SK-N-SH (cell line): ENCODE data around the gene ODAD3.

Experiments
- CTCF ChIP-seq: fragments of 200-600 bp; sonication (generic); IDR thresholded peaks from 2 replicates; pipeline ENCODE4 v1.6.1; 2017; ENCODE audit warnings: antibody characterized with exemption, mild to moderate bottlenecking, moderate library complexity
- EP300 ChIP-seq, 2 experiments: IDR thresholded peaks; 2 replicates each; pipeline versions ENCODE4 v1.4.0 to v1.6.1; 2012; ENCODE audit warnings: borderline replicate concordance in 1 of 2, low read depth in 1 of 2, low read length in 1 of 2
- EZH2phosphoT487 ChIP-seq: fragments of 200-600 bp; sonication (generic); IDR thresholded peaks from 2 replicates; pipeline ENCODE4 v1.6.1; 2017; ENCODE audit warnings: low read depth, mixed run types, mild to moderate bottlenecking, antibody characterized with exemption, moderate library complexity, borderline replicate concordance
- GABPA ChIP-seq: IDR thresholded peaks from 2 replicates; pipeline ENCODE4 v1.4.0; 2012; ENCODE audit warnings: low read depth, mild to moderate bottlenecking
- IRF3 ChIP-seq: fragments of 150-350 bp; IDR thresholded peaks from 2 replicates; pipeline ENCODE4 v1.6.1; 2016; ENCODE audit warnings: mild to moderate bottlenecking, low read depth, low read length
- MAX ChIP-seq: IDR thresholded peaks from 2 replicates; pipeline ENCODE4 v1.4.0; 2012; ENCODE audit warnings: low read depth
- NFIC ChIP-seq: IDR thresholded peaks from 2 replicates; pipeline ENCODE4 v1.4.0; 2012; ENCODE audit warnings: borderline replicate concordance
- PBX3 ChIP-seq: IDR thresholded peaks from 2 replicates; pipeline ENCODE4; 2012
- POLR2AphosphoS5 ChIP-seq: IDR thresholded peaks from 2 replicates; pipeline ENCODE4 v1.6.1; 2012; ENCODE audit warnings: low read depth, low read length
- REST ChIP-seq: IDR thresholded peaks from 2 replicates; pipeline ENCODE4 v1.6.1; 2012; ENCODE audit warnings: mild to moderate bottlenecking, low read depth, low read length, moderate library complexity
- SMC3 ChIP-seq: IDR thresholded peaks from 2 replicates; pipeline ENCODE4 v1.6.1; 2012; ENCODE audit warnings: low read depth, low read length, improper control_type of control experiment
- TAF1 ChIP-seq: IDR thresholded peaks from 2 replicates; pipeline ENCODE4 v1.6.1; 2012; ENCODE audit warnings: low read depth, mild to moderate bottlenecking, low read length, moderate library complexity, borderline replicate concordance
- ZBTB33 ChIP-seq: IDR thresholded peaks from 2 replicates; pipeline ENCODE4 v1.4.0; 2012; ENCODE audit warnings: low read depth, borderline replicate concordance

GRCh38 chr19:11418094-11418548 is 16.8 kb downstream of the ODAD3 start:
- TF ChIP-seq PBX3 (no peak), TAF1 (no peak), CTCF (no peak), REST (no peak), IRF3 (no peak), EP300 (IDR thresholded peaks at IDR 0.05; ENCODE audit: borderline replicate concordance in 1 of 2, low read depth in 1 of 2, low read length in 1 of 2) (no peak), ZBTB33 (no peak), SMC3 (no peak), EZH2phosphoT487 (no peak), GABPA (no peak), MAX (no peak), NFIC (no peak), POLR2AphosphoS5 (no peak)
